SK-N-SH (cell line): ENCODE data around the gene LRRC56. TPM values are rescaled to one million over a fixed set of nuclear protein-coding genes. Genes with fewer than 3 reads are reported as not detected.

Experiments
- CTCF ChIA-PET: fragments of 300-600, 350-600 bp; formaldehyde crosslinking; extraction: SDS; loops from one replicate; lab custom pipeline; 2021; lab: Yijun Ruan, JAX
- POLR2A ChIA-PET: fragments of 350-600 bp; sonication (Branson Sonifier 250); formaldehyde crosslinking; extraction: SDS; loops from one replicate; lab custom pipeline; 2020; ENCODE audit warnings: antibody characterized with exemption, inconsistent platforms; lab: Yijun Ruan, JAX
- DNase-seq: peaks from one replicate; pipeline ENCODE4 v3.0.0; 2012
- H2AFZ ChIP-seq: fragments of 200-600 bp; sonication (generic); 2 replicates; pipeline ENCODE4 v1.8.1; 2016; ENCODE audit warnings: antibody characterized with exemption, mild to moderate bottlenecking, low read depth
- H3F3A ChIP-seq: fragments of 200-600 bp; sonication (generic); replicated peaks from 2 replicates; pipeline ENCODE3; 2016; ENCODE audit warnings: antibody characterized with exemption, mild to moderate bottlenecking; ENCODE audit not compliant: insufficient read depth
- H3K27ac ChIP-seq, 2 experiments: fragments of 200-500 bp in 1 of 2; fragments of 200-600 bp in 1 of 2; sonication (Bioruptor generic) in 1 of 2; sonication (generic), shearing (Covaris generic) in 1 of 2; 2 replicates each; pipeline versions ENCODE4 v1.5.1 to v1.6.1; 2014 to 2016; ENCODE audit warnings: low read depth in 2 of 2, inconsistent platforms in 1 of 2, low read length in 1 of 2, mild to moderate bottlenecking in 1 of 2, mixed read lengths in 1 of 2
- H3K27me3 ChIP-seq: fragments of 200-600 bp; sonication (generic), shearing (Covaris generic); 2 replicates; pipeline ENCODE4 v1.6.1; 2016; ENCODE audit warnings: mixed run types; ENCODE audit not compliant: insufficient read depth
- H3K36me3 ChIP-seq, 2 experiments: fragments of 200-500 bp in 1 of 2; fragments of 200-600 bp in 1 of 2; sonication (Bioruptor generic) in 1 of 2; sonication (generic) in 1 of 2; replicated peaks in 1 of 2; 2 replicates each; pipeline versions ENCODE3 to v1.5.1; 2014 to 2016; ENCODE audit warnings: low read length in 1 of 2, mild to moderate bottlenecking in 1 of 2; ENCODE audit not compliant: insufficient read depth in 2 of 2, control insufficient read depth in 1 of 2
- H3K4me1 ChIP-seq, 2 experiments: fragments of 200-500 bp in 1 of 2; fragments of 200-600 bp in 1 of 2; sonication (Bioruptor generic) in 1 of 2; sonication (generic), shearing (Covaris generic) in 1 of 2; 2 replicates each; pipeline versions ENCODE4 v1.5.1 to v1.6.1; 2014 to 2016; ENCODE audit warnings: low read depth in 1 of 2, low read length in 1 of 2, mixed run types in 1 of 2; ENCODE audit not compliant: insufficient read depth in 2 of 2, control insufficient read depth in 1 of 2
- H3K4me2 ChIP-seq: fragments of 200-600 bp; sonication (generic), shearing (Covaris generic); 2 replicates; pipeline ENCODE4 v1.6.1; 2017; ENCODE audit warnings: mixed run types
- H3K4me3 ChIP-seq, 2 experiments: fragments of 200-500 bp in 1 of 2; fragments of 200-600 bp in 1 of 2; sonication (Bioruptor generic) in 1 of 2; sonication (generic), shearing (Covaris generic) in 1 of 2; 2 replicates each; pipeline versions ENCODE4 v1.5.1 to v1.8.1; 2014 to 2016; ENCODE audit warnings: low read depth in 2 of 2, inconsistent platforms in 1 of 2, low read length in 1 of 2, mild to moderate bottlenecking in 1 of 2, mixed read lengths in 1 of 2, moderate library complexity in 1 of 2
- H3K79me2 ChIP-seq: fragments of 200-600 bp; sonication (generic); 2 replicates; pipeline ENCODE4 v1.8.1; 2017; ENCODE audit warnings: mild to moderate bottlenecking; ENCODE audit not compliant: insufficient read depth
- H3K9ac ChIP-seq: fragments of 200-600 bp; sonication (generic); 2 replicates; pipeline ENCODE4 v1.6.1; 2017; ENCODE audit warnings: mixed run types
- H3K9me2 ChIP-seq: fragments of 200-600 bp; sonication (generic); 2 replicates; pipeline ENCODE4 v1.6.1; 2017; ENCODE audit warnings: mixed run types
- H3K9me3 ChIP-seq: fragments of 200-600 bp; sonication (generic); 2 replicates; pipeline ENCODE4 v1.6.1; 2017; ENCODE audit warnings: mixed run types, mild to moderate bottlenecking, moderate library complexity
- H4K20me1 ChIP-seq: fragments of 200-600 bp; sonication (generic); 2 replicates; pipeline ENCODE4 v1.6.1; 2017; ENCODE audit warnings: mild to moderate bottlenecking, mixed run types; ENCODE audit not compliant: insufficient read depth
- CHD2 ChIP-seq: fragments of 150-350 bp; IDR thresholded peaks from 2 replicates; pipeline ENCODE4 v1.6.1; 2018; ENCODE audit warnings: low read length; ENCODE audit not compliant: partially characterized antibody
- EP300 ChIP-seq, 2 experiments: IDR thresholded peaks; 2 replicates each; pipeline versions ENCODE4 v1.4.0 to v1.6.1; 2012; ENCODE audit warnings: borderline replicate concordance in 1 of 2, low read depth in 1 of 2, low read length in 1 of 2
- EZH2phosphoT487 ChIP-seq: fragments of 200-600 bp; sonication (generic); IDR thresholded peaks from 2 replicates; pipeline ENCODE4 v1.6.1; 2017; ENCODE audit warnings: low read depth, mixed run types, mild to moderate bottlenecking, antibody characterized with exemption, moderate library complexity, borderline replicate concordance
- FOSL2 ChIP-seq: IDR thresholded peaks from 2 replicates; pipeline ENCODE4 v1.4.0; 2012; ENCODE audit warnings: low read depth, mild to moderate bottlenecking, moderate library complexity, borderline replicate concordance
- FOXM1 ChIP-seq: IDR thresholded peaks from 2 replicates; pipeline ENCODE4 v1.4.0; 2012; ENCODE audit warnings: low read depth, mild to moderate bottlenecking
- GATA2 ChIP-seq: sonication (generic); formaldehyde crosslinking; IDR thresholded peaks from 2 replicates; pipeline ENCODE4 v1.5.0; 2020; ENCODE audit warnings: mild to moderate bottlenecking, missing genetic modification reagents
- MEF2A ChIP-seq: IDR thresholded peaks from 2 replicates; pipeline ENCODE4 v1.4.0; 2012; ENCODE audit warnings: low read depth, borderline replicate concordance
- MXI1 ChIP-seq: IDR thresholded peaks from 2 replicates; pipeline ENCODE4 v1.6.1; 2012; ENCODE audit warnings: mild to moderate bottlenecking, low read depth, low read length, improper control_type of control experiment
- NFIC ChIP-seq: IDR thresholded peaks from 2 replicates; pipeline ENCODE4 v1.4.0; 2012; ENCODE audit warnings: borderline replicate concordance
- NRF1 ChIP-seq: IDR thresholded peaks from 2 replicates; pipeline ENCODE4 v1.6.1; 2012; ENCODE audit warnings: low read depth, mild to moderate bottlenecking, low read length
- SIN3A ChIP-seq: IDR thresholded peaks from 2 replicates; pipeline ENCODE4 v1.6.1; 2012; ENCODE audit warnings: low read depth, mild to moderate bottlenecking, low read length, moderate library complexity, borderline replicate concordance
- SMC3 ChIP-seq: IDR thresholded peaks from 2 replicates; pipeline ENCODE4 v1.6.1; 2012; ENCODE audit warnings: low read depth, low read length, improper control_type of control experiment
- WGBS: methylation state at CpG from one replicate; pipeline ENCODE4 v1.1.6; 2017; ENCODE audit warnings: low lambda C conversion rate; 5-methylcytosine and 5-hydroxymethylcytosine counted together
- polyA plus RNA-seq, 3 experiments: library from polyadenylated mRNA; depleted of rRNA; stranded (reverse); fragments of >200 nt; gene quantifications; 2 replicates each; pipeline ENCODE4 v1.2.3, GENCODE V29; 2012
- TF ChIP-seq, protein P1 (sequence below): fragments of 150-350 bp; IDR thresholded peaks from 2 replicates; pipeline ENCODE4 v1.6.1; 2017; ENCODE audit warnings: antibody characterized with exemption, low read length, low read depth, borderline replicate concordance
- TF ChIP-seq, protein P2 (sequence below): fragments of 200-600 bp; sonication (generic); IDR thresholded peaks from 2 replicates; pipeline ENCODE4 v1.6.1; 2017; ENCODE audit warnings: antibody characterized with exemption, mild to moderate bottlenecking, moderate library complexity
- TF ChIP-seq, protein P3 (sequence below): fragments of 150-350 bp; IDR thresholded peaks from 2 replicates; pipeline ENCODE4 v1.6.1; 2016; ENCODE audit warnings: mild to moderate bottlenecking, low read depth, low read length

The LRRC56 gene
- polyA plus RNA-seq, 1 of the 3 experiments (the other 2 are of a cell fraction) = 1.2 TPM

DNA sequence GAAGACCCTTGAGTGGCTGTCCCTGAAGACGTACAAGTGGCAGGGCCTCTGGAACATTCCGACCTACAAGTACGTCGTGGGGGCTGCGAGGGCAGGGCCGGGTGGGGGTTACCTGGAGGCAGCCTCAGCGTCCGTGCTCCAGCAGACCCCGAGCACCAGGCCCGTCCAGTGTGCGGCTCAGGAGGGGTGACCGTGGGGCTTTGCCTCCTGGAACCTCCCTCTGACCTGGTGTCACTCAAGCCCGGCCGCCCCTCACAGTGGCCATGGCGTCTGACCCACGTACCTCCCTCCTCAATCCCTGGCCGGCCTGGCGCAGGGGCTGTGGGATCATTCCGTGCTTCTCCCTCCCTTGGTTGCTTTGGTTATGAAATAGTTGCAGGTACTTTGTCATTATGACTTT is 48.7 kb upstream of the LRRC56 start:
- H3K79me2 ChIP-seq = no peaks in the 10 kb centered on the region; the same call in 1 of the 2 replicates
- H3F3A ChIP-seq = no peaks in the 10 kb centered on the region
- POLR2A ChIA-PET = no interaction called here
- TF ChIP-seq NFIC = no peak
- TF ChIP-seq, protein P1, sequence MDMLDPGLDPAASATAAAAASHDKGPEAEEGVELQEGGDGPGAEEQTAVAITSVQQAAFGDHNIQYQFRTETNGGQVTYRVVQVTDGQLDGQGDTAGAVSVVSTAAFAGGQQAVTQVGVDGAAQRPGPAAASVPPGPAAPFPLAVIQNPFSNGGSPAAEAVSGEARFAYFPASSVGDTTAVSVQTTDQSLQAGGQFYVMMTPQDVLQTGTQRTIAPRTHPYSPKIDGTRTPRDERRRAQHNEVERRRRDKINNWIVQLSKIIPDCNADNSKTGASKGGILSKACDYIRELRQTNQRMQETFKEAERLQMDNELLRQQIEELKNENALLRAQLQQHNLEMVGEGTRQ = no peak
- TF ChIP-seq, protein P2, sequence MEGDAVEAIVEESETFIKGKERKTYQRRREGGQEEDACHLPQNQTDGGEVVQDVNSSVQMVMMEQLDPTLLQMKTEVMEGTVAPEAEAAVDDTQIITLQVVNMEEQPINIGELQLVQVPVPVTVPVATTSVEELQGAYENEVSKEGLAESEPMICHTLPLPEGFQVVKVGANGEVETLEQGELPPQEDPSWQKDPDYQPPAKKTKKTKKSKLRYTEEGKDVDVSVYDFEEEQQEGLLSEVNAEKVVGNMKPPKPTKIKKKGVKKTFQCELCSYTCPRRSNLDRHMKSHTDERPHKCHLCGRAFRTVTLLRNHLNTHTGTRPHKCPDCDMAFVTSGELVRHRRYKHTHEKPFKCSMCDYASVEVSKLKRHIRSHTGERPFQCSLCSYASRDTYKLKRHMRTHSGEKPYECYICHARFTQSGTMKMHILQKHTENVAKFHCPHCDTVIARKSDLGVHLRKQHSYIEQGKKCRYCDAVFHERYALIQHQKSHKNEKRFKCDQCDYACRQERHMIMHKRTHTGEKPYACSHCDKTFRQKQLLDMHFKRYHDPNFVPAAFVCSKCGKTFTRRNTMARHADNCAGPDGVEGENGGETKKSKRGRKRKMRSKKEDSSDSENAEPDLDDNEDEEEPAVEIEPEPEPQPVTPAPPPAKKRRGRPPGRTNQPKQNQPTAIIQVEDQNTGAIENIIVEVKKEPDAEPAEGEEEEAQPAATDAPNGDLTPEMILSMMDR = no peak
- no peak for TF ChIP-seq SMC3
- no peak for TF ChIP-seq FOSL2
- TF ChIP-seq SIN3A = no peak
- TF ChIP-seq MEF2A = no peak
- TF ChIP-seq EZH2phosphoT487 = no peak
- TF ChIP-seq GATA2 (CRISPR knock-in tag) = no peak
- TF ChIP-seq NRF1 = no peak
- no peak for TF ChIP-seq MXI1
- TF ChIP-seq FOXM1 = no peak
- no peak for TF ChIP-seq EP300 (IDR thresholded peaks at IDR 0.05; ENCODE audit: borderline replicate concordance in 1 of 2, low read depth in 1 of 2, low read length in 1 of 2)
- TF ChIP-seq, protein P3, sequence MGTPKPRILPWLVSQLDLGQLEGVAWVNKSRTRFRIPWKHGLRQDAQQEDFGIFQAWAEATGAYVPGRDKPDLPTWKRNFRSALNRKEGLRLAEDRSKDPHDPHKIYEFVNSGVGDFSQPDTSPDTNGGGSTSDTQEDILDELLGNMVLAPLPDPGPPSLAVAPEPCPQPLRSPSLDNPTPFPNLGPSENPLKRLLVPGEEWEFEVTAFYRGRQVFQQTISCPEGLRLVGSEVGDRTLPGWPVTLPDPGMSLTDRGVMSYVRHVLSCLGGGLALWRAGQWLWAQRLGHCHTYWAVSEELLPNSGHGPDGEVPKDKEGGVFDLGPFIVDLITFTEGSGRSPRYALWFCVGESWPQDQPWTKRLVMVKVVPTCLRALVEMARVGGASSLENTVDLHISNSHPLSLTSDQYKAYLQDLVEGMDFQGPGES = no peak
- TF ChIP-seq CHD2 = no peak
- CTCF ChIA-PET = no interaction called here
- peak; percentile 28 for DNase-seq
- H3K4me3 ChIP-seq = no peak overlapping the region
- no peaks in the 10 kb centered on the region for H3K9me3 ChIP-seq
- no peak overlapping the region for H3K9ac ChIP-seq
- H4K20me1 ChIP-seq = no peaks in the 10 kb centered on the region
- no peak overlapping the region for H3K27ac ChIP-seq
- H3K4me1 ChIP-seq = no peaks in the 10 kb centered on the region
- H3K27me3 ChIP-seq = no peaks in the 10 kb centered on the region
- H3K36me3 ChIP-seq = peaks cover 0 to 23% of the 10 kb centered on the region in 2 experiments
- no peaks in the 10 kb centered on the region for H3K9me2 ChIP-seq
- no peak overlapping the region for H3K4me2 ChIP-seq
- H2AFZ ChIP-seq = no peak overlapping the region
- WGBS = 93% methylated on average over 7 of the region's 19 CpGs
